ENCODE results near the gene CPSF7.
A peak's percentile ranks its signal among the peaks of the same experiment; 100 is the strongest.

Gene CPSF7

GRCh38 chr11:61359516-61359915, 70.3 kb downstream of the CPSF7 start:
- FAIRE-seq, result no peak
- no peak for DNase-seq (ENCODE audit: insufficient read length, low spot score)

DNA sequence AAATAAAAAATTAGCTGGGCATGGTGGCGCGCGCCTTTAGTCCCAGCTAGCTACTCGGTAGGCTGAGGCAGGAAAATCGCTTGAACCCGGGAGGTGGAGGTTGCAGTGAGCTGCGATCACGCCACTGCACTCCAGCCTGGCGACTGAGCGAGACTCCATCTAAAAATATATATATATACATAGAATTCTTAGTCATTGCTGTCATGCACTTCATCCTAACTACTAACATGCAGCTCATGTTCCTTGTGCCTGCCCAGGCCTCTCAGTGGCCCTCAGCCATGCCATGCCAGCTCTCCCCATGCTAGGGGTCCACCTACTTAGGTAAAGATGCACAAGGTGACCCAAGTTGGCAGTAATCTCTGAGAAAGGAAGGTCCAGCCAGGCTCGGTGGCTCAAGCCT, 71.2 kb downstream of the CPSF7 start:
- no peak for DNase-seq (ENCODE audit: insufficient read length, low spot score)
- no peak for FAIRE-seq

DNA sequence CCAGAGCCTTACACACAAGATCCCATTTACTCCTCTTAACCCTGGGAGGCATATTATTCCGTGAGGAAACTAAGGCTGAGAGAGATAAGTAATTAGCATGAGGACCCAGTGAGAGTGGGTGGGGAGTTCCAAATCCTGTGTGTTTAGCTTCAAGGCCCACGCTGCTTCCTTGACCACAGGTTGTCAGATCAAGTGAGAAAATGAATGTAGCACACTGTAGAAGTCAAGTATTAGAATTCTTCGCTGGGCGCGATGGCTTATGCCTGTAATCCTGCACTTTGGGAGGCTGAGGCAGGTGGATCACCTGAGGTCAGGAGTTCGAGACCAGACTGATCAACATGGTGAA, 71.9 kb downstream of the CPSF7 start:
- DNase-seq (ENCODE audit: insufficient read length, low spot score) (no peak), FAIRE-seq (peak; percentile 55)

DNA sequence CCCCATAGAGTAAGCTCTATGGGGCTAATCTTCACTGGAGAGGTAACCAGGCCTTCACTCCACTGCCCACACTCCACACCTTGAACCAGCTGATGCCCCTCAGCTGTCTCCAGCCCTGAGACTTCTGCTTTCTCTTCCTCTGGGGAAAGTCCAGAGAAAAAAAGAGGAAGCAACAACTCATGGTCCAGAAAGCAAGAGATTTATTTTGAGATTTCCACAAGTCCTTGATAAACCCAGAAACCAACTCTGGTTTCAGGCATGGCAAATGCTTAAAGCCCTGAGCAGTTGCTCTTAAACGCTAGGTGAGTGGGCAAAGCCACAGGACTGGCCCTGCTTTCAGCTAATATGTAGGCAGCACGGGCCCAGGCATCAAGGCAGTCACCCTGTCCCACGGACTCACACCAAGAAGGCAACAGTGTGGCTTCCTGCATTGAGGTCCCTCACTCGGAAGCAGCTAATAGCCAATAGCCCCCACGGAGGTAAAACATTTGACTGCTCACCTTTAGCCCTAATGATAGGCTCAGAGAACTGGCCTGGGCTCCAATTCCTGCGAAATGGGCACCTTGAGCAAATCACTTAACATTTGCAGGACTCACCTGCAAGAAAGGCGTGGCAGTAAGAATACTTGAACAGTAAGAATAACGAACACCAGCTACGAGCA, 72.4 kb downstream of the CPSF7 start:
- FAIRE-seq, result peak; percentile 84
- no peak for DNase-seq (ENCODE audit: insufficient read length, low spot score)

- no peak for FAIRE-seq
- no peak for DNase-seq (ENCODE audit: insufficient read length, low spot score)
These were observed 73.1 kb downstream of the CPSF7 start for GRCh38 chr11:61356706-61357105.

GRCh38 chr11:61354208-61354607, 75.6 kb downstream of the CPSF7 start:
- FAIRE-seq, result no peak
- no peak for DNase-seq (ENCODE audit: insufficient read length, low spot score)

- DNase-seq (ENCODE audit: insufficient read length, low spot score) (no peak), FAIRE-seq (peak; percentile 8)
These were observed 76.4 kb downstream of the CPSF7 start for GRCh38 chr11:61353131-61354067.

Data from GM19239 (cell line).